Uterus (tissue), 2 donors: ENCODE data around the gene ULK3.

ENCODE experiments used
- CTCF ChIP-seq, 4 experiments: fragments of 200-600 bp in 2 of 4; fragments of 450-650 bp in 2 of 4; sonication (generic) in 2 of 4; IDR thresholded peaks; one replicate each; pipeline ENCODE4 v1.5.1; 2016 to 2019; ENCODE audit warnings: antibody characterized with exemption in 4 of 4, mild to moderate bottlenecking in 2 of 4, moderate library complexity in 1 of 4
- POLR2A ChIP-seq, 2 donors: fragments of 450-650 bp; IDR thresholded peaks; one replicate each; pipeline ENCODE4 v1.6.1; 2016; ENCODE audit warnings: antibody characterized with exemption in 2 of 2, mild to moderate bottlenecking in 1 of 2, moderate library complexity in 1 of 2

GRCh38 chr15:74789171-74789631 is 53.8 kb downstream of the ULK3 start:
- TF ChIP-seq CTCF (IDR thresholded peaks at IDR 0.05) (no peak), POLR2A (IDR thresholded peaks at IDR 0.05) (no peak)
